ENCODE measurements around the gene SNX20. TPM values are rescaled to one million over a fixed set of nuclear protein-coding genes. Genes with fewer than 3 reads are reported as not detected.

The SNX20 gene
- polyA plus RNA-seq, 4 donors, result 0.22 to 3.0 (median 1.3) TPM

DNA sequence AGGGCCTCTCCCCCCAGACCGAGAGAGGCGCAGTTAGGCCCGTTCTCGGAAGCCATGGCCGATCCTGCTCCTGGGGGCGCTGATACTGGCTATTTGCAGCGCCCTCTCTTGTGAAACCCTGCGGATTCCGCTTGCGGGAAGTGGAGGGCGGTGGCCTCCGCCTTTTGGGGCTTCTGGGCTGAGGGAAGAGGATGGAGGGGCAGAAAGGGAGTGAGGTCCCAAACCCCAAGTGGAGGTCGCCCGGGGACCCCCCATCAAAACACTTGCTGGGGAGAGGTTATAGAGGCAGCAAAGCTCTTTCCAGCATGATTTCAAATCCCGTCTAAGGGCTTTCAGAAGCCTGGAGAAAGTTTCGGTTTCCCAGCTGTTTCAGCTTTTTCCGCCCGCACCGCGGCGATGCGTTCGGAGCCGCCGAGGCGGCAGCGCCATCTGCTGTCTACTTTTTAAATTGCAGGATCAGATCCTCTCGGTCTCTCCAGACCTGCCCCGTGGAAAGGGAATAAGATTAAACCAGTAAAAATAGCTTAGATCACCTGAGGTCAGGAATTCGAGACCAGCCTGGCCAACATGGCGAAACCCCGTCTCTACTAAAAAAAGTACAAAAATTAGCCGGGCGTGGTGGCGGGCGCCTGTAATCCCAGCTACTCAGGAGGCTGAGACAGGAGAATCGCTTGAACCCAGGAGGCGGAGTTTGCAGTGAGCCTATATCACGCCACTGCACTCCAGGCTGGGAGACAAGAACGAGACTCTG, 15.8 kb downstream of the SNX20 start:
- Histone ChIP-seq H3K27ac (ENCODE audit: low read depth in 1 of 3, low read length in 2 of 3) (peak overlapping the region in 1 of 3 donors; percentile 32), H3K4me1 (ENCODE audit: control insufficient read depth in 3 of 3, insufficient read depth in 2 of 3, low read depth in 1 of 3, low read length in 2 of 3) (peaks cover 0 to 3% (median 0%) of the 10 kb centered on the region in 3 donors), H3K4me3 (ENCODE audit: low read depth in 1 of 3, low read length in 3 of 3) (peak overlapping the region in 2 of 3 donors; percentile 25 to 33), H3K9me3 (ENCODE audit: control insufficient read depth in 2 of 2, insufficient read depth in 1 of 2, low read depth in 1 of 2, low read length in 1 of 2) (peaks cover 0 to 8% of the 10 kb centered on the region in 2 donors), H3K36me3 (ENCODE audit: control insufficient read depth in 3 of 3, insufficient read depth in 2 of 3, low read depth in 1 of 3, low read length in 3 of 3) (no peaks in the 10 kb centered on the region), H3K27me3 (ENCODE audit: control insufficient read depth in 3 of 3, insufficient read depth in 3 of 3, low read length in 3 of 3) (no peaks in the 10 kb centered on the region)
- no peak for FAIRE-seq
- DNase-seq, result peak; percentile 68 to 88
- 18 to 26% (median 22%) methylated on average over 39 to 40 of the region's 40 CpGs for WGBS, 3 donors

GRCh38 chr16:50664270-50664669, 16.8 kb downstream of the SNX20 start:
- DNase-seq (no peak), FAIRE-seq (no peak)
- Histone ChIP-seq H3K4me1 (ENCODE audit: control insufficient read depth in 3 of 3, insufficient read depth in 2 of 3, low read depth in 1 of 3, low read length in 2 of 3) (peaks cover 0 to 3% (median 0%) of the 10 kb centered on the region in 3 donors), H3K36me3 (ENCODE audit: control insufficient read depth in 3 of 3, insufficient read depth in 2 of 3, low read depth in 1 of 3, low read length in 3 of 3) (no peaks in the 10 kb centered on the region), H3K4me3 (ENCODE audit: low read depth in 1 of 3, low read length in 3 of 3) (no peak overlapping the region), H3K27ac (ENCODE audit: low read depth in 1 of 3, low read length in 2 of 3) (no peak overlapping the region), H3K9me3 (ENCODE audit: control insufficient read depth in 2 of 2, insufficient read depth in 1 of 2, low read depth in 1 of 2, low read length in 1 of 2) (peaks cover 0 to 8% of the 10 kb centered on the region in 2 donors), H3K27me3 (ENCODE audit: control insufficient read depth in 3 of 3, insufficient read depth in 3 of 3, low read length in 3 of 3) (no peaks in the 10 kb centered on the region)
- 90 to 98% (median 95%) methylated on average over 5 of the region's 5 CpGs for WGBS, 3 donors

DNA sequence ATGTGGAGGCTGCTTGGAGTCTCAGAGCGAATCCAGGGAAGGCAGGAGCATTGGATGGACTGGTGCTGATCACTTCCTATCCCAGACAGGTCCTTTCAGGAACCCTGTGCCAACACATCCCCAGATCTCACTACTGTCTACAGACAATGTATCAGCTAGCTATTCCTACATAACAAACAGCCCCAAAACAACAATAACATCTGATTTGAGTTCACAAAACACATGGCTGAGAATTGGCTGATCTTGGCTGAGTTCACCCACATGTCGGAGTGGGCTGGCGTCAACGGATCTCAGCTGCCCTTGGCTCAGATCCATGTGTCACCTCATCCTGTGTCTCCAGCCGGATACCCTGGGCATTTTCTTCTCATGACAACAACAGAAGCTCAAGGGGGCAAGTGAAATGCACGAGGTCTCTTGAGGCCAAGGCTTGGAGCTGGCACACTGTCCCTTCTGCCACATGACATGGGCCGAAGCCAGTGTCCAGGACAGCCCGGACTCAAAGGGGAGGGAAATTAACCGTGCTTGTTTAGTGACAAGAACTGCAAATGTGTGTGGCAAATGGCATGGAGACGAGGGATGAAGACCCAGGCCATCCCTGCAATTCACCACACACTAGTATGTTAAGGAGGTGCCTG, 18.7 kb downstream of the SNX20 start:
- 89 to 92% (median 90%) methylated on average over 10 of the region's 10 CpGs for WGBS, 3 donors
- DNase-seq (no peak), FAIRE-seq (no peak)
- Histone ChIP-seq H3K4me1 (ENCODE audit: control insufficient read depth in 3 of 3, insufficient read depth in 2 of 3, low read depth in 1 of 3, low read length in 2 of 3) (peaks cover 0 to 3% (median 0%) of the 10 kb centered on the region in 3 donors), H3K4me3 (ENCODE audit: low read depth in 1 of 3, low read length in 3 of 3) (no peak overlapping the region), H3K36me3 (ENCODE audit: control insufficient read depth in 3 of 3, insufficient read depth in 2 of 3, low read depth in 1 of 3, low read length in 3 of 3) (no peaks in the 10 kb centered on the region), H3K27me3 (ENCODE audit: control insufficient read depth in 3 of 3, insufficient read depth in 3 of 3, low read length in 3 of 3) (no peaks in the 10 kb centered on the region), H3K9me3 (ENCODE audit: control insufficient read depth in 2 of 2, insufficient read depth in 1 of 2, low read depth in 1 of 2, low read length in 1 of 2) (peaks cover 0 to 8% of the 10 kb centered on the region in 2 donors), H3K27ac (ENCODE audit: low read depth in 1 of 3, low read length in 2 of 3) (no peak overlapping the region)

GRCh38 chr16:50659806-50660205, 21.3 kb downstream of the SNX20 start:
- Histone ChIP-seq H3K4me3 (ENCODE audit: low read depth in 1 of 3, low read length in 3 of 3) (no peak overlapping the region), H3K36me3 (ENCODE audit: control insufficient read depth in 3 of 3, insufficient read depth in 2 of 3, low read depth in 1 of 3, low read length in 3 of 3) (no peaks in the 10 kb centered on the region), H3K27ac (ENCODE audit: low read depth in 1 of 3, low read length in 2 of 3) (no peak overlapping the region), H3K4me1 (ENCODE audit: control insufficient read depth in 3 of 3, insufficient read depth in 2 of 3, low read depth in 1 of 3, low read length in 2 of 3) (no peaks in the 10 kb centered on the region), H3K27me3 (ENCODE audit: control insufficient read depth in 3 of 3, insufficient read depth in 3 of 3, low read length in 3 of 3) (no peaks in the 10 kb centered on the region), H3K9me3 (ENCODE audit: control insufficient read depth in 2 of 2, insufficient read depth in 1 of 2, low read depth in 1 of 2, low read length in 1 of 2) (peaks cover 0 to 7% of the 10 kb centered on the region in 2 donors)
- WGBS, 3 donors, result 86 to 87% (median 87%) methylated on average over 5 of the region's 5 CpGs
- DNase-seq (no peak), FAIRE-seq (no peak)

- DNase-seq, result peak in 1 of 2 donors; percentile 25
- WGBS, 3 donors, result 52 to 62% (median 56%) methylated on average over 5 of the region's 5 CpGs
- no peak for FAIRE-seq
These were observed 23.9 kb downstream of the SNX20 start for GRCh38 chr16:50657241-50657640.

GRCh38 chr16:50655558-50656055, 25.5 kb downstream of the SNX20 start:
- H3K27ac ChIP-seq (ENCODE audit: low read depth in 1 of 3, low read length in 2 of 3), result no peak overlapping the region
- DNase-seq, result no peak
- WGBS, 3 donors, result 82 to 93% (median 90%) methylated on average over 3 of the region's 3 CpGs
- H3K36me3 ChIP-seq (ENCODE audit: control insufficient read depth in 3 of 3, insufficient read depth in 2 of 3, low read depth in 1 of 3, low read length in 3 of 3), result no peaks in the 10 kb centered on the region
- H3K9me3 ChIP-seq (ENCODE audit: control insufficient read depth in 2 of 2, insufficient read depth in 1 of 2, low read depth in 1 of 2, low read length in 1 of 2), result no peaks in the 10 kb centered on the region
- FAIRE-seq, result no peak
- no peaks in the 10 kb centered on the region for H3K27me3 ChIP-seq (ENCODE audit: control insufficient read depth in 3 of 3, insufficient read depth in 3 of 3, low read length in 3 of 3)
- H3K4me3 ChIP-seq (ENCODE audit: low read depth in 1 of 3, low read length in 3 of 3), result no peak overlapping the region
- H3K4me1 ChIP-seq (ENCODE audit: control insufficient read depth in 3 of 3, insufficient read depth in 2 of 3, low read depth in 1 of 3, low read length in 2 of 3), result no peaks in the 10 kb centered on the region

More at GRCh38 chr16:50657241-50657640, 23.9 kb downstream of the SNX20 start:
- Histone ChIP-seq H3K4me3 (ENCODE audit: low read depth in 1 of 3, low read length in 3 of 3) (no peak overlapping the region), H3K27ac (ENCODE audit: low read depth in 1 of 3, low read length in 2 of 3) (no peak overlapping the region), H3K36me3 (ENCODE audit: control insufficient read depth in 3 of 3, insufficient read depth in 2 of 3, low read depth in 1 of 3, low read length in 3 of 3) (no peaks in the 10 kb centered on the region), H3K9me3 (ENCODE audit: control insufficient read depth in 2 of 2, insufficient read depth in 1 of 2, low read depth in 1 of 2, low read length in 1 of 2) (no peaks in the 10 kb centered on the region), H3K4me1 (ENCODE audit: control insufficient read depth in 3 of 3, insufficient read depth in 2 of 3, low read depth in 1 of 3, low read length in 2 of 3) (no peaks in the 10 kb centered on the region), H3K27me3 (ENCODE audit: control insufficient read depth in 3 of 3, insufficient read depth in 3 of 3, low read length in 3 of 3) (no peaks in the 10 kb centered on the region)

DNA sequence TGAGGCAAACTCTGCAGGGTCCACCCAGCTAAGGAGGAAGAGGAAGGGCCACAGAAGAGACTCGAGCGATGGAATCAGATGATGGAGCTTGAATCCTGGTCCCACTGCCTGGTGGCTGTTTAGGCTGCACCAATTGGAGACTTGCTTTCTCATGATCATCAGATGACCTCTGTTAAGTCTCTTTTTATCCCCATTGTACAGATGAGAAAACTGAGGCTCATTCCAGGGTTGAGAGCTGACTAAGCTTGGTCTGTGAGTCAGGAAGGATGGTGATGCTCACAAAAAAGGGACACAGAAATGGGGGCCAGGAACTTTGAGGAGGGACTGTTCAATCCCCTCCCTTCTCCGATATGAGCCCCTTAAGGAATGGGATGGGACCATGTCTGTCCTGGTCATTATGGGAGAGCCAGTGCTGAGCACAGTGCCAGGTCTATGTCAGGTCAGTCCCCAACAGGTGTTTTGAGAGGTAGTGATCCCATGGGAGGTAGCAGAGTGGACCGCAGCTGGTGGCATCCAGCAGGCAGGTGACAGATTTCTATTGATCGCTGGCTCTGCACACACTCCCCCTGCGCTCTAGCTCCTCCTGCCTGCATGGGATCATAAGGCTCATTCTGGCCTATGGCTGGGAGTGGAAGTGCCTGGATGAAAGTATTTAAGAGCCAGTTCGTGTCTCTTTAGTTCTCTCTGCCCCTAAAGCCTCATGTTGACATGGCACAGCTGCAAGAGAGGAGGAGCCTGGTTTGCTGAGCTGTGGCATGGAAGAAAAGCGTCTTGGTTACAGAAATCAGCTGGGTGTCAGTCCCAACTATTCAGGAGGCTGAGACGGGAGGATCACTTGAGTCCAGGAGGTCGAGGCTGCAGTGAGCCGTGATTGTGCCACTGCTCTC, 27.2 kb downstream of the SNX20 start:
- Histone ChIP-seq H3K4me1 (ENCODE audit: control insufficient read depth in 3 of 3, insufficient read depth in 2 of 3, low read depth in 1 of 3, low read length in 2 of 3) (no peaks in the 10 kb centered on the region), H3K27ac (ENCODE audit: low read depth in 1 of 3, low read length in 2 of 3) (no peak overlapping the region), H3K27me3 (ENCODE audit: control insufficient read depth in 3 of 3, insufficient read depth in 3 of 3, low read length in 3 of 3) (no peaks in the 10 kb centered on the region), H3K36me3 (ENCODE audit: control insufficient read depth in 3 of 3, insufficient read depth in 2 of 3, low read depth in 1 of 3, low read length in 3 of 3) (no peaks in the 10 kb centered on the region), H3K4me3 (ENCODE audit: low read depth in 1 of 3, low read length in 3 of 3) (no peak overlapping the region), H3K9me3 (ENCODE audit: control insufficient read depth in 2 of 2, insufficient read depth in 1 of 2, low read depth in 1 of 2, low read length in 1 of 2) (no peaks in the 10 kb centered on the region)
- DNase-seq (no peak), FAIRE-seq (no peak)
- 63 to 79% (median 68%) methylated on average over 11 of the region's 11 CpGs for WGBS, 3 donors

DNA sequence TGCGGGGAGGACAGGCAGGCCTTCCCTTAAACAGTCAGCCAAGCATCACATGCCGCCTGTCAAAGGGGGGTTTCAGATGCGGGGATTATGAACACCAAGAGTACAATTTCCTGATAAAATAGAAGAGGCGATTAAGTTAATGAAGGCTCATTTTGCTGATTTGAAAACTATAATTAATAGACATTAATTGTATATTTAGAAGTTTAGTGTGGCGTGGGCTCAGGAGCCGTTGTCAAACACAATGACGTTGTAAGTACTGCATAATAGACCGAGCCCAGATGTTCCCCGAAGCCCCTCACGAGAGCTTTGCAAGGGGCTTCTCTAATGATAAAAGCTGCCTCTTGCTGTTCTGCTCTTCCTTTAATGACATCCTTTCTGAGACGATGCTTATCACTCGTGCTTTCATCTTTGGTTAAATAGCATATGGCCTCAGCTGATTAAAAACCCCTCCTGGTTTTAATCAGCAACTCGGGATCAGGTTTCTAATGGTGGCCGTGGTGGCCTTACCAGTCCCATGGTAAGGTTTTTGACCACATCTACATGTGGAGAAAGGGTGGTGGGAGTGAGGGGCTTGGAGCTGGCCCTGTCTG, 28.2 kb downstream of the SNX20 start:
- Histone ChIP-seq H3K27ac (ENCODE audit: low read depth in 1 of 3, low read length in 2 of 3) (no peak overlapping the region), H3K4me1 (ENCODE audit: control insufficient read depth in 3 of 3, insufficient read depth in 2 of 3, low read depth in 1 of 3, low read length in 2 of 3) (no peaks in the 10 kb centered on the region), H3K9me3 (ENCODE audit: control insufficient read depth in 2 of 2, insufficient read depth in 1 of 2, low read depth in 1 of 2, low read length in 1 of 2) (no peaks in the 10 kb centered on the region), H3K4me3 (ENCODE audit: low read depth in 1 of 3, low read length in 3 of 3) (no peak overlapping the region), H3K27me3 (ENCODE audit: control insufficient read depth in 3 of 3, insufficient read depth in 3 of 3, low read length in 3 of 3) (peaks cover 0 to 1% (median 0%) of the 10 kb centered on the region in 3 donors), H3K36me3 (ENCODE audit: control insufficient read depth in 3 of 3, insufficient read depth in 2 of 3, low read depth in 1 of 3, low read length in 3 of 3) (no peaks in the 10 kb centered on the region)
- DNase-seq, result no peak
- 65 to 76% (median 72%) methylated on average over 14 of the region's 14 CpGs for WGBS, 3 donors
- FAIRE-seq, result no peak
